GM12864 (cell line): ENCODE results near the gene MAP4K5.

Experiments used
- DNase-seq: peaks from one replicate; pipeline ENCODE4 v3.0.0-alpha.2; 2011; ENCODE audit warnings: low read depth
- H3K4me3 ChIP-seq: 2 replicates; pipeline ENCODE4 v1.5.1; 2011; ENCODE audit warnings: mild to moderate bottlenecking, low read depth, low read length, control low read depth
- CTCF ChIP-seq: IDR thresholded peaks from 2 replicates; pipeline ENCODE4 v1.5.1; 2011; ENCODE audit warnings: low read depth, mild to moderate bottlenecking, moderate library complexity, low read length, control low read depth, inconsistent platforms; ENCODE audit errors: missing control alignments

The MAP4K5 gene

GRCh38 chr14:50452979-50453705, 79.2 kb downstream of the MAP4K5 start:
- DNase-seq: no peak
- no peak overlapping the region for H3K4me3 ChIP-seq
- TF ChIP-seq CTCF: no peak

- TF ChIP-seq CTCF: no peak
- no peak overlapping the region for H3K4me3 ChIP-seq
Measured at GRCh38 chr14:50452296-50452695, 80.1 kb downstream of the MAP4K5 start.

GRCh38 chr14:50451854-50452253, 80.5 kb downstream of the MAP4K5 start:
- H3K4me3 ChIP-seq: no peak overlapping the region
- TF ChIP-seq CTCF: no peak
- DNase-seq: no peak

More at GRCh38 chr14:50452296-50452695, 80.1 kb downstream of the MAP4K5 start:
- no peak for DNase-seq

GRCh38 chr14:50447461-50447860, 84.9 kb downstream of the MAP4K5 start:
- no peak for TF ChIP-seq CTCF
- no peak for DNase-seq
- H3K4me3 ChIP-seq: no peak overlapping the region

GRCh38 chr14:50434528-50434927, 97.8 kb downstream of the MAP4K5 start:
- TF ChIP-seq CTCF: no peak
- H3K4me3 ChIP-seq: no peak overlapping the region
- no peak for DNase-seq

- no peak overlapping the region for H3K4me3 ChIP-seq
- no peak for DNase-seq
- TF ChIP-seq CTCF: no peak
Measured at GRCh38 chr14:50432131-50432530, 100.2 kb downstream of the MAP4K5 start.

GRCh38 chr14:50425816-50426215, 106.6 kb downstream of the MAP4K5 start:
- DNase-seq: no peak
- TF ChIP-seq CTCF: no peak
- no peak overlapping the region for H3K4me3 ChIP-seq
